ENCODE measurements around the gene ZNF431. TPM values are rescaled to one million over a fixed set of nuclear protein-coding genes. Genes with fewer than 3 reads are reported as not detected.

ZNF431 gene
- polyA plus RNA-seq, 1 of the 3 experiments (the other 2 are of a cell fraction): 2.4 TPM

GRCh38 chr19:21101521-21102242, 40.2 kb upstream of the ZNF431 start:
- Histone ChIP-seq H3K9me2 (no peaks in the 10 kb centered on the region), H3K79me2 (ENCODE audit: insufficient read depth) (peaks cover 17% of the 10 kb centered on the region; the same call in 1 of the 2 replicates), H3K27ac (ENCODE audit: low read depth in 2 of 2, low read length in 1 of 2) (0 out of 4 replicates have a peak overlapping the region, but pooled peaks of 1 of the 2 experiments have one; percentile 9), H4K20me1 (ENCODE audit: insufficient read depth) (no peaks in the 10 kb centered on the region), H3K9ac (no peak overlapping the region), H3K4me1 (ENCODE audit: control insufficient read depth in 1 of 2, insufficient read depth in 2 of 2, low read depth in 1 of 2, low read length in 1 of 2) (peaks cover 0 to 4% of the 10 kb centered on the region in 2 experiments; a peak in 1 of 4 replicates), H3K4me2 (no peak overlapping the region), H3K27me3 (ENCODE audit: insufficient read depth) (no peaks in the 10 kb centered on the region), H3K36me3 (replicated peaks in 1 of 2; ENCODE audit: control insufficient read depth in 1 of 2, insufficient read depth in 2 of 2, low read length in 1 of 2) (peaks cover 2 to 45% of the 10 kb centered on the region in 2 experiments), H3K9me3 (no peaks in the 10 kb centered on the region), H3F3A (replicated peaks; ENCODE audit: insufficient read depth) (peaks cover 6% of the 10 kb centered on the region), H3K4me3 (ENCODE audit: low read depth in 2 of 2, low read length in 1 of 2) (no peak overlapping the region), H2AFZ (ENCODE audit: low read depth) (no peak overlapping the region)
- TF ChIP-seq, protein P1, sequence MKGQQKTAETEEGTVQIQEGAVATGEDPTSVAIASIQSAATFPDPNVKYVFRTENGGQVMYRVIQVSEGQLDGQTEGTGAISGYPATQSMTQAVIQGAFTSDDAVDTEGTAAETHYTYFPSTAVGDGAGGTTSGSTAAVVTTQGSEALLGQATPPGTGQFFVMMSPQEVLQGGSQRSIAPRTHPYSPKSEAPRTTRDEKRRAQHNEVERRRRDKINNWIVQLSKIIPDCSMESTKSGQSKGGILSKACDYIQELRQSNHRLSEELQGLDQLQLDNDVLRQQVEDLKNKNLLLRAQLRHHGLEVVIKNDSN (IDR thresholded peaks at IDR 0.05; ENCODE audit: borderline replicate concordance, low read depth): no peak
- no peak for TF ChIP-seq GATA2 (CRISPR knock-in tag; IDR thresholded peaks at IDR 0.05)
- TF ChIP-seq EZH2phosphoT487 (IDR thresholded peaks at IDR 0.05; ENCODE audit: borderline replicate concordance, low read depth): no peak
- TF ChIP-seq FOSL2 (IDR thresholded peaks at IDR 0.05; ENCODE audit: borderline replicate concordance, low read depth): no peak
- TF ChIP-seq RAD21 (IDR thresholded peaks at IDR 0.05; ENCODE audit: low read length): no peak
- TF ChIP-seq, protein P2, sequence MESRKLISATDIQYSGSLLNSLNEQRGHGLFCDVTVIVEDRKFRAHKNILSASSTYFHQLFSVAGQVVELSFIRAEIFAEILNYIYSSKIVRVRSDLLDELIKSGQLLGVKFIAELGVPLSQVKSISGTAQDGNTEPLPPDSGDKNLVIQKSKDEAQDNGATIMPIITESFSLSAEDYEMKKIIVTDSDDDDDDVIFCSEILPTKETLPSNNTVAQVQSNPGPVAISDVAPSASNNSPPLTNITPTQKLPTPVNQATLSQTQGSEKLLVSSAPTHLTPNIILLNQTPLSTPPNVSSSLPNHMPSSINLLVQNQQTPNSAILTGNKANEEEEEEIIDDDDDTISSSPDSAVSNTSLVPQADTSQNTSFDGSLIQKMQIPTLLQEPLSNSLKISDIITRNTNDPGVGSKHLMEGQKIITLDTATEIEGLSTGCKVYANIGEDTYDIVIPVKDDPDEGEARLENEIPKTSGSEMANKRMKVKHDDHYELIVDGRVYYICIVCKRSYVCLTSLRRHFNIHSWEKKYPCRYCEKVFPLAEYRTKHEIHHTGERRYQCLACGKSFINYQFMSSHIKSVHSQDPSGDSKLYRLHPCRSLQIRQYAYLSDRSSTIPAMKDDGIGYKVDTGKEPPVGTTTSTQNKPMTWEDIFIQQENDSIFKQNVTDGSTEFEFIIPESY (IDR thresholded peaks at IDR 0.05; ENCODE audit: borderline replicate concordance, low read depth): no peak
- TF ChIP-seq, protein P3, sequence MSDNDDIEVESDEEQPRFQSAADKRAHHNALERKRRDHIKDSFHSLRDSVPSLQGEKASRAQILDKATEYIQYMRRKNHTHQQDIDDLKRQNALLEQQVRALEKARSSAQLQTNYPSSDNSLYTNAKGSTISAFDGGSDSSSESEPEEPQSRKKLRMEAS (IDR thresholded peaks at IDR 0.05; ENCODE audit: low read depth): no peak
- no peak for TF ChIP-seq YY1 (IDR thresholded peaks at IDR 0.05; ENCODE audit: low read depth)
- no peak for TF ChIP-seq TAF1 (IDR thresholded peaks at IDR 0.05; ENCODE audit: borderline replicate concordance, low read depth, low read length)
- no peak for TF ChIP-seq TCF12 (IDR thresholded peaks at IDR 0.05)
- TF ChIP-seq, protein P4, sequence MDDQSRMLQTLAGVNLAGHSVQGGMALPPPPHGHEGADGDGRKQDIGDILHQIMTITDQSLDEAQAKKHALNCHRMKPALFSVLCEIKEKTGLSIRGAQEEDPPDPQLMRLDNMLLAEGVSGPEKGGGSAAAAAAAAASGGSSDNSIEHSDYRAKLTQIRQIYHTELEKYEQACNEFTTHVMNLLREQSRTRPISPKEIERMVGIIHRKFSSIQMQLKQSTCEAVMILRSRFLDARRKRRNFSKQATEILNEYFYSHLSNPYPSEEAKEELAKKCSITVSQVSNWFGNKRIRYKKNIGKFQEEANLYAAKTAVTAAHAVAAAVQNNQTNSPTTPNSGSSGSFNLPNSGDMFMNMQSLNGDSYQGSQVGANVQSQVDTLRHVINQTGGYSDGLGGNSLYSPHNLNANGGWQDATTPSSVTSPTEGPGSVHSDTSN (IDR thresholded peaks at IDR 0.05): no peak
- TF ChIP-seq ELF1 (IDR thresholded peaks at IDR 0.05): no peak
- no peak for TF ChIP-seq SMC3 (IDR thresholded peaks at IDR 0.05; ENCODE audit: low read depth, low read length)
- no peak for DNase-seq
- WGBS (ENCODE audit: low lambda C conversion rate): 100% methylated on average over 2 of the region's 2 CpGs
- POLR2A ChIA-PET: no interaction called here
- CTCF ChIA-PET: no interaction called here

DNA sequence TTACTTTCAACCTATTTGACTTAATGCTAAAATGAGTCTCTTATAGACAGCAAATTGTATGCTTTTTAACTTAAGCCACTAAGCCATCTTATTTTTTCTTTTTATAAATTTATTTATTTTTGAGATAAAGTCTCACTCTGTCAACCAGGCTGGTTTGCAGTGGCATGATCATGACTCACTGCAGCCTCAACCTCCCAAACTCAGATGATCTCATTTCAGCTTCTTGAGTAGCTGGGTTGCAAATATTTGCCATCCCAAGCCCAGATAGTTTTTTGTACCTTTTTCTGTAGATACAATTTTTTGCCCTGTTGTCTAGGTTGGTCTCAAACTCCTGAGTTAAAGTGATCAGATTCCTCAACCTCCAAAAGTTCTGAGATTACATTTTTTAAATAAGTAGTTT, 32.7 kb upstream of the ZNF431 start:
- Histone ChIP-seq H3K4me2 (no peak overlapping the region), H4K20me1 (ENCODE audit: insufficient read depth) (no peaks in the 10 kb centered on the region), H2AFZ (ENCODE audit: low read depth) (no peak overlapping the region), H3K4me3 (ENCODE audit: low read depth in 2 of 2, low read length in 1 of 2) (no peak overlapping the region), H3K9me2 (no peaks in the 10 kb centered on the region), H3K9ac (no peak overlapping the region), H3K4me1 (ENCODE audit: control insufficient read depth in 1 of 2, insufficient read depth in 2 of 2, low read depth in 1 of 2, low read length in 1 of 2) (no peaks in the 10 kb centered on the region), H3K79me2 (ENCODE audit: insufficient read depth) (peaks cover 37% of the 10 kb centered on the region), H3K36me3 (replicated peaks in 1 of 2; ENCODE audit: control insufficient read depth in 1 of 2, insufficient read depth in 2 of 2, low read length in 1 of 2) (peaks cover 0 to 47% of the 10 kb centered on the region in 2 experiments), H3K27ac (ENCODE audit: low read depth in 2 of 2, low read length in 1 of 2) (no peak overlapping the region), H3K27me3 (ENCODE audit: insufficient read depth) (no peaks in the 10 kb centered on the region), H3F3A (replicated peaks; ENCODE audit: insufficient read depth) (peaks cover 7% of the 10 kb centered on the region), H3K9me3 (no peaks in the 10 kb centered on the region)
- POLR2A ChIA-PET: no interaction called here
- CTCF ChIA-PET: no interaction called here
- no peak for DNase-seq
- no peak for TF ChIP-seq EZH2phosphoT487 (IDR thresholded peaks at IDR 0.05; ENCODE audit: borderline replicate concordance, low read depth)
- TF ChIP-seq TAF1 (IDR thresholded peaks at IDR 0.05; ENCODE audit: borderline replicate concordance, low read depth, low read length): no peak
- no peak for TF ChIP-seq USF2 (IDR thresholded peaks at IDR 0.05; ENCODE audit: borderline replicate concordance, low read depth, low read length)
- no peak for TF ChIP-seq RAD21 (IDR thresholded peaks at IDR 0.05; ENCODE audit: low read length)
- no peak for TF ChIP-seq GABPA (IDR thresholded peaks at IDR 0.05; ENCODE audit: low read depth)
- TF ChIP-seq NRF1 (IDR thresholded peaks at IDR 0.05; ENCODE audit: low read depth, low read length): no peak
- TF ChIP-seq MEF2A (IDR thresholded peaks at IDR 0.05; ENCODE audit: borderline replicate concordance, low read depth): no peak
- no peak for TF ChIP-seq GATA2 (CRISPR knock-in tag; IDR thresholded peaks at IDR 0.05)
- TF ChIP-seq, protein P4 (IDR thresholded peaks at IDR 0.05): no peak
- no peak for TF ChIP-seq TCF12 (IDR thresholded peaks at IDR 0.05)
- TF ChIP-seq ELF1 (IDR thresholded peaks at IDR 0.05): no peak
- no peak for TF ChIP-seq CTCF (IDR thresholded peaks at IDR 0.05)
